GM19240 (cell line): Measurements from ENCODE around the gene SGSM2.

Experiments
- DNase-seq: peaks from one replicate; pipeline ENCODE4 v3.0.0; 2011; ENCODE audit warnings: low spot score; ENCODE audit not compliant: insufficient read length

The SGSM2 gene

GRCh38 chr17:2421315-2422147 lies 84.2 kb downstream of the SGSM2 start:
- DNase-seq: no peak

DNA sequence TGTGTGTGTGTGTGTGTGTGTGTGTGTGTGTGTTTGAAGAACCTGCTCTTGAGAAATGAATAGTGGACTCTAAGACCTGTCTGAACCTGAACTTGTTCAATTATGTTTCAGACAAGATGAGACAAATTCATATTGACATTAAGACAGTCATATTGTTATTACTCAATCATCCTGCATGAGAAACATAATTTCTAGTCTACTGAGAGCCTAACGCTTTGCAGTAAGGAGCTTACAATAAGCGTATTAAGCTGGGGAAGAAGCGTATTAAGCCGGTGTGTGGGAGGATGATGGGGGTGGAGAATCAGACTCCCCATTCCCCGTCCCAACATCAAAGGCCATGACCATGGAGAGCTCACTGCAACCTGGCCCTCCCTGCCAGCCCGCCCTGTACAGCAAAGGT lies 86.0 kb downstream of the SGSM2 start:
- no peak for DNase-seq

GRCh38 chr17:2427215-2427614 lies 89.9 kb downstream of the SGSM2 start:
- DNase-seq: no peak

DNA sequence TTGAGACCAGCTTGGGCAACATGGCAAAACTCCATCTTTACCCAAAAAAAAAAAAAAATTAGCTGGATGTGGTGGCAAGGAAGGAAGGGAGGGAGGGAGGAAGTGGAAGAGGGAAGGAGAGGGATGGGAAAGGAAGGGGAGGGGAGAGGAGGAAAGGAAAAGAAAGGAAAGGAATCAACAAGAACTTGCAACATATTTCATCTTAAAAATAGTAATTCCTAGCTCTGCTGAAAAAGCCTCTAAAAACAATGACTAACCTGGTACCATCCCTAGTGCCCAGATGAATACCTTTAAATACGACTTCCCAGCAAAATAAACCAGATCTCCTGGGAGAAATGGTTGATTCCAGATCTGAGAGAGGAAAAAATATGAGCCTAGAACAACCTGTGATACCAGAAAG lies 90.6 kb downstream of the SGSM2 start:
- DNase-seq: no peak
